A549 (cell line): ENCODE results near the gene CPLANE2. TPM values are rescaled to one million over a fixed set of nuclear protein-coding genes. Genes with fewer than 3 reads are reported as not detected.

ENCODE experiments used
- ATAC-seq, 2 experiments: fragments of 200-7000 bp in 1 of 2; fragments of >200 bp in 1 of 2; cut with Nextera tagmentation in 1 of 2; cut with Tn5 transposase in 1 of 2; 3 replicates each; pipeline versions ENCODE4 v1.8.0 to v1.9.1; 2018 to 2020; ENCODE audit warnings: mild to moderate bottlenecking in 1 of 2, moderate library complexity in 1 of 2
- CTCF ChIA-PET: fragments of 300-600 bp; sonication (Branson Sonifier 250); formaldehyde crosslinking; extraction: SDS; loops from one replicate; lab custom pipeline; 2021; ENCODE audit warnings: antibody characterized with exemption, inconsistent platforms; lab: Yijun Ruan, JAX
- POLR2A ChIA-PET: fragments of 350-600 bp; formaldehyde crosslinking; extraction: SDS; loops from one replicate; lab custom pipeline; 2021; ENCODE audit warnings: antibody characterized with exemption, inconsistent platforms; lab: Yijun Ruan, JAX
- DNase-seq, 2 experiments: peaks; one replicate each; pipeline versions ENCODE4 v3.0.0 to v3.0.0-alpha.2; 2011 to 2016; ENCODE audit warnings: low read depth in 1 of 2, low spot score in 1 of 2
- FAIRE-seq: peaks from 2 replicates; lab custom pipeline; 2011; peaks lifted over from hg19 to GRCh38; lab: Jason Lieb, UNC
- H3K27ac ChIP-seq, 2 experiments: fragments of >200 bp; sonication (Bioruptor Twin); formaldehyde crosslinking; 3 replicates each; pipeline ENCODE4 v1.5.1; 2016 to 2017
- H3K4me1 ChIP-seq: fragments of >200 bp; sonication (Bioruptor Twin); formaldehyde crosslinking; 3 replicates; pipeline ENCODE4 v1.6.1; 2016
- H3K4me2 ChIP-seq: fragments of >200 bp; sonication (Bioruptor Twin); formaldehyde crosslinking; 3 replicates; pipeline ENCODE4 v1.6.1; 2016
- H3K4me3 ChIP-seq: fragments of >200 bp; sonication (Bioruptor Twin); formaldehyde crosslinking; 3 replicates; pipeline ENCODE4 v1.5.1; 2016
- H3K9me3 ChIP-seq: fragments of >200 bp; sonication (Bioruptor Twin); formaldehyde crosslinking; 3 replicates; pipeline ENCODE4 v1.6.1; 2016
- CHD2 ChIP-seq: fragments of 150-350 bp; IDR thresholded peaks from 2 replicates; pipeline ENCODE4 v1.6.1; 2014; ENCODE audit warnings: low read length; ENCODE audit not compliant: partially characterized antibody
- EHF ChIP-seq: fragments of 250-450 bp; sonication (Bioruptor Pico); IDR thresholded peaks from 2 replicates; pipeline ENCODE4 v1.5.0; 2020; ENCODE audit warnings: mild to moderate bottlenecking
- EHMT2 ChIP-seq: fragments of 200-600 bp; sonication (generic); IDR thresholded peaks from 2 replicates; pipeline ENCODE4 v1.6.1; 2016; ENCODE audit warnings: antibody characterized with exemption, low read depth, mild to moderate bottlenecking, moderate library complexity
- FOXS1 ChIP-seq: fragments of 250-450 bp; sonication (Bioruptor Pico); IDR thresholded peaks from 2 replicates; pipeline ENCODE4 v1.5.0; 2020; ENCODE audit warnings: mild to moderate bottlenecking, moderate library complexity
- HOXB5 ChIP-seq: fragments of 250-450 bp; sonication (Bioruptor Pico); IDR thresholded peaks from 2 replicates; pipeline ENCODE4 v1.5.0; 2020; ENCODE audit warnings: mild to moderate bottlenecking, moderate library complexity
- JUN ChIP-seq, 2 experiments: fragments of >200 bp; sonication (Bioruptor Twin); formaldehyde crosslinking; IDR thresholded peaks; 2 replicates in 1 of 2; 3 replicates in 1 of 2; pipeline ENCODE4 v1.6.1; 2016 to 2017
- JUNB ChIP-seq: fragments of >200 bp; sonication (Bioruptor Twin); formaldehyde crosslinking; IDR thresholded peaks from 2 replicates; pipeline ENCODE4 v1.6.1; 2016
- KDM1A ChIP-seq: fragments of 200-600 bp; sonication (generic); IDR thresholded peaks from 2 replicates; pipeline ENCODE4 v1.6.1; 2016; ENCODE audit warnings: low read depth, mild to moderate bottlenecking
- KDM5A ChIP-seq: fragments of 200-600 bp; sonication (generic); IDR thresholded peaks from 2 replicates; pipeline ENCODE4 v1.6.1; 2016; ENCODE audit warnings: antibody characterized with exemption, mild to moderate bottlenecking
- NPAS2 ChIP-seq: fragments of 250-450 bp; sonication (Bioruptor Pico); IDR thresholded peaks from 2 replicates; pipeline ENCODE4 v1.8.0; 2022; ENCODE audit warnings: mild to moderate bottlenecking, moderate library complexity, borderline replicate concordance
- NR3C1 ChIP-seq: fragments of >200 bp; sonication (Bioruptor Twin); formaldehyde crosslinking; IDR thresholded peaks from 3 replicates; pipeline ENCODE4 v1.6.1; 2017
- RAD21 ChIP-seq, 2 experiments: fragments of >200 bp in 1 of 2; sonication (Bioruptor Twin) in 1 of 2; formaldehyde crosslinking in 1 of 2; IDR thresholded peaks in 1 of 2; conservative IDR thresholded peaks in 1 of 2; 2 replicates in 1 of 2; 3 replicates in 1 of 2; pipeline ENCODE4 v1.6.1; 2012 to 2018; ENCODE audit warnings: inconsistent platforms in 1 of 2
- RCOR1 ChIP-seq: fragments of 150-350 bp; IDR thresholded peaks from 2 replicates; pipeline ENCODE4 v1.6.1; 2014; ENCODE audit warnings: antibody characterized with exemption, low read length, low read depth
- RNF2 ChIP-seq: fragments of 200-600 bp; sonication (generic); IDR thresholded peaks from 2 replicates; pipeline ENCODE4 v1.6.1; 2016; ENCODE audit warnings: low read depth, mild to moderate bottlenecking, antibody characterized with exemption, moderate library complexity, borderline replicate concordance
- SMC3 ChIP-seq: fragments of >200 bp; sonication (Bioruptor Twin); formaldehyde crosslinking; IDR thresholded peaks from 3 replicates; pipeline ENCODE4 v1.6.1; 2018; ENCODE audit warnings: inconsistent platforms
- SREBF2 ChIP-seq: fragments of 450-650 bp; IDR thresholded peaks from 2 replicates; pipeline ENCODE4 v1.6.1; 2014; ENCODE audit warnings: mild to moderate bottlenecking, moderate library complexity
- TFCP2L1 ChIP-seq: fragments of 250-450 bp; sonication (Bioruptor Pico); IDR thresholded peaks from 2 replicates; pipeline ENCODE4 v1.5.0; 2021; ENCODE audit warnings: mild to moderate bottlenecking
- WGBS: methylation state at CpG from one replicate; pipeline ENCODE4 v1.1.6; 2017; ENCODE audit errors: missing lambda C conversion rate; 5-methylcytosine and 5-hydroxymethylcytosine counted together
- polyA plus RNA-seq, 4 experiments: library from polyadenylated mRNA; depleted of rRNA in 3 of 4; stranded (reverse); fragments of >200 nt; fragmentation: RNase III in 1 of 4; extraction: RNeasy Plus Mini Kit Qiagen cat#74134 plus additional on column Dnase treatment in 1 of 4; gene quantifications; 2 replicates in 3 of 4; 3 replicates in 1 of 4; pipeline ENCODE4 v1.2.3, GENCODE V29; 2011 to 2017
- TF ChIP-seq, protein P1 (sequence below): fragments of >200 bp; sonication (Bioruptor Twin); formaldehyde crosslinking; IDR thresholded peaks from 3 replicates; pipeline ENCODE4 v1.5.1; 2016
- TF ChIP-seq, protein P2 (sequence below): fragments of 250-450 bp; sonication (Bioruptor Pico); IDR thresholded peaks from 2 replicates; pipeline ENCODE4 v1.5.0; 2021; ENCODE audit warnings: mild to moderate bottlenecking, moderate library complexity, borderline replicate concordance
- TF ChIP-seq, protein P3 (sequence below): fragments of 450-650 bp; IDR thresholded peaks from 2 replicates; pipeline ENCODE4 v1.6.1; 2014; ENCODE audit warnings: antibody characterized with exemption

CPLANE2 gene
- polyA plus RNA-seq, 2 of the 4 experiments (the other 2 are of a cell fraction), result 2.4 to 3.7 TPM

DNA sequence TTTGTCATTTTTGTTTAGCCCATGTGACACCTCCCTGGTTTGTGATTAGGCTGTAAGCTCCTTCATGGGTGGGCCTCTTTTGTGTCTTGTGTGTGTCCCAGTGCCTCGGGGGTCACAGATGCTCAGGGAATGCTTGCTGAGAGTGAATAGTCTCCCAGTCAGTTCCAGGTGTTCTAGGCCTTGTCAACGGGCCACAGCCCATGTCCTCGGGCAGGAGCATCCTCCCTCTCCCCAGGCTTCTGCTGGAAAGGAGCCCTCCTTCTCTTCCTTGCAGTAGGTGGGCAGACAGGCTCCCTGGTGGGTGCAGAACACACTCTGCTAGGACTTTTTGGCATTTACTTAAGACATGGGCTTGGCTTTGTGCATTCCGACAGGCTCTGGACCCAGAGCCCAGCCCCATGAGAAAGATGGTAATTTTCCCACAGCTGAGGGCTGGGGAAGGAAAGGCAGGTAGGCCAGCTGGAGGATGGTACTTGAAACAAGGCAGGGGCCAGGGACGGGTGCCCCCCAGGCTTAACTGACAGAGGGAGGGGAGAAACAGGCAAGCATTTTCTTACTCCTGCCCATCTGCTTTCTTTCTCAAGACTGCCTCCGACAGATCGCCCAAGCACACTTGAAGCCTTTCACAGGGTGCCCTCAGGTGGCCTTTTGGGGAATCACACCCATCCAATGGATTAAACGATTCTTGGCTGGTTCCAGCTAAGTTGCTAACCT, 7.1 kb upstream of the CPLANE2 start:
- no peak for FAIRE-seq
- Histone ChIP-seq H3K4me2 (no peak overlapping the region), H3K4me1 (peaks cover 16% of the 10 kb centered on the region; the same call in 2 of the 3 replicates), H3K27ac (peak overlapping the region in 1 of 2 experiments; percentile 27; a peak in 3 of 6 replicates), H3K9me3 (no peaks in the 10 kb centered on the region), H3K4me3 (no peak overlapping the region)
- peak; percentile 73 to 79 for DNase-seq
- CTCF ChIA-PET, result interaction anchor here (0.6 to 5.4 kb wide), 43 partner anchors 10 to 253 kb away, joined by 3 to 107 read pairs (median 4); partner anchors contain the start of genes ARHGEF19 and FAM131C
- TF ChIP-seq SREBF2 (no peak), NR3C1 (no peak), SMC3 (peak; percentile 80), RAD21 (conservative IDR thresholded peaks at IDR 0.05 in 1 of 2, IDR thresholded peaks at IDR 0.05 in 1 of 2) (peak; percentile 83 to 90)
- TF ChIP-seq, protein P1, sequence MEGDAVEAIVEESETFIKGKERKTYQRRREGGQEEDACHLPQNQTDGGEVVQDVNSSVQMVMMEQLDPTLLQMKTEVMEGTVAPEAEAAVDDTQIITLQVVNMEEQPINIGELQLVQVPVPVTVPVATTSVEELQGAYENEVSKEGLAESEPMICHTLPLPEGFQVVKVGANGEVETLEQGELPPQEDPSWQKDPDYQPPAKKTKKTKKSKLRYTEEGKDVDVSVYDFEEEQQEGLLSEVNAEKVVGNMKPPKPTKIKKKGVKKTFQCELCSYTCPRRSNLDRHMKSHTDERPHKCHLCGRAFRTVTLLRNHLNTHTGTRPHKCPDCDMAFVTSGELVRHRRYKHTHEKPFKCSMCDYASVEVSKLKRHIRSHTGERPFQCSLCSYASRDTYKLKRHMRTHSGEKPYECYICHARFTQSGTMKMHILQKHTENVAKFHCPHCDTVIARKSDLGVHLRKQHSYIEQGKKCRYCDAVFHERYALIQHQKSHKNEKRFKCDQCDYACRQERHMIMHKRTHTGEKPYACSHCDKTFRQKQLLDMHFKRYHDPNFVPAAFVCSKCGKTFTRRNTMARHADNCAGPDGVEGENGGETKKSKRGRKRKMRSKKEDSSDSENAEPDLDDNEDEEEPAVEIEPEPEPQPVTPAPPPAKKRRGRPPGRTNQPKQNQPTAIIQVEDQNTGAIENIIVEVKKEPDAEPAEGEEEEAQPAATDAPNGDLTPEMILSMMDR, result peak; percentile 76
- 20% methylated on average over 5 of the region's 8 CpGs for WGBS
- ATAC-seq, result peak; percentile 84 to 87
- POLR2A ChIA-PET, result interaction anchor here (1.1 to 2.0 kb wide), 2 partner anchors 37 to 90 kb away, joined by 6 read pairs; no protein-coding TSS in a partner anchor

DNA sequence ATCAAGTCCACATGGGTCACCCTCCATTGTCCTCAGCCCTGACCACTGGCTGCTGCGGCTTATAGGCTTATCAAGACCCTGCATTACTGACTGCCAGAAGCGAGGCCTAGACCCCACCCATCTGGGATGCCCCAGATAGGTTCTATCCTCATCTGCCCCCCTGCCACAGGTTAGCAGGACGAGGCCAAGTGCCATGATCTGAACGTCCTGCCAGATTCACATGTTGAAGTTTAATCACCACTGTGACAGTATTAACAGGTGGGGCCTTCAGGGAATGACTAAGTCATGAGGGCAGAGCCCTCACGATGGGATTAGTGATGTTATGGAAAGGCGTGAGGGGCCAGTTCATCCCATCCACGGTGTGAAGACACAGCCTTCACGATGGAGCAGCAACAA, 6.2 kb upstream of the CPLANE2 start:
- no peaks in the 10 kb centered on the region for H3K9me3 ChIP-seq
- peaks cover 7% of the 10 kb centered on the region; the same call in 2 of the 3 replicates for H3K4me1 ChIP-seq
- DNase-seq, result no peak
- no peak for TF ChIP-seq EHMT2
- no peak for TF ChIP-seq RNF2
- ChIA-PET POLR2A (interaction anchor here (2.0 kb wide), 1 partner anchor 36 kb away, joined by 6 read pairs; no protein-coding TSS in a partner anchor), CTCF (interaction anchor here (0.6 to 5.4 kb wide), 20 partner anchors 10 to 235 kb away, joined by 3 to 107 read pairs (median 5); partner anchors contain the start of gene FAM131C)
- no peak for ATAC-seq
- FAIRE-seq, result no peak
- no peak overlapping the region for H3K4me2 ChIP-seq
- no peak overlapping the region for H3K27ac ChIP-seq
- no peak overlapping the region for H3K4me3 ChIP-seq
- whole genome bisulfite sequencing, result 69% methylated on average over 8 of the region's 8 CpGs

DNA sequence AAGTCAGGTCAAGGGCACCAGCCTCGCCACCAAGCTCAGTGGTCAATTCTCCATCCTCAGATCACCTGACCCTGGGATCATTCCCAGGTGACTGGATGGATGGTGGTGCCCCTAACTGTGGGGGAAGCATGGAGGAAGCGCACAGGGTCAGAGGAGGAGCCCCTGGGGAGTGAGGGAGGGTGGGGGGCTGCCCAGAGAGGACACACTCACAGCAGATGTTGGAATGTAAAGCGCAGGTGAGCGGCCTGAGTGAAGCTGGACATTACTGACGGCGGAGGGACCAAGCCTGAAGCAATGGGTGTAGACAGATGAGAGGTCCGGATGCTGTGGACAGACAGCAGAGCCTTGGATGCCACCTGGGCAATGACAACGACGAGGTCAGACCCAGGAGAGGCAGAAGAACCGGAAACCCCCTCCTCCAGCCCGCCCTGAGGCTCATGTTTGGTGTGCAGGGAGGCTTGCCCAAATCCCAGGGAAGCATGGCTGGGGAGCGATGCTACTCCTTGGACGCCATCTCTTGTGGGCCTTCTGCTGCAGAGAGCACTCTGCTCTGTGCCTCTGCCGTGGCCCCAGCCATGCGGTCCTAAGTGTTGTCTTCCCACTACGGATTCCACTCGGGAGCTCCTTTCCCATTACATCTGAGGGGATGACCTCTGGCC, 5.7 kb upstream of the CPLANE2 start:
- H3K4me2 ChIP-seq, result no peak overlapping the region
- no peak overlapping the region for H3K27ac ChIP-seq
- ATAC-seq (no peak), DNase-seq (no peak)
- 90% methylated on average over 17 of the region's 17 CpGs for WGBS
- TF ChIP-seq JUNB, result no peak
- no peak for TF ChIP-seq RNF2
- no peak for TF ChIP-seq KDM1A
- no peak for TF ChIP-seq HOXB5 (CRISPR knock-in tag)
- no peak for TF ChIP-seq CHD2
- no peak for TF ChIP-seq EHMT2
- TF ChIP-seq, all 56 proteins: peak for 0
- CTCF ChIA-PET, result interaction anchor here (0.6 to 5.4 kb wide), 9 partner anchors 21 to 176 kb away, joined by 3 to 107 read pairs (median 5); partner anchors contain the start of gene FAM131C
- H3K9me3 ChIP-seq, result no peaks in the 10 kb centered on the region
- peaks cover 7% of the 10 kb centered on the region for H3K4me1 ChIP-seq
- no peak for FAIRE-seq
- POLR2A ChIA-PET, result interaction anchor here (2.0 kb wide), 1 partner anchor 36 kb away, joined by 6 read pairs; no protein-coding TSS in a partner anchor
- H3K4me3 ChIP-seq, result no peak overlapping the region

DNA sequence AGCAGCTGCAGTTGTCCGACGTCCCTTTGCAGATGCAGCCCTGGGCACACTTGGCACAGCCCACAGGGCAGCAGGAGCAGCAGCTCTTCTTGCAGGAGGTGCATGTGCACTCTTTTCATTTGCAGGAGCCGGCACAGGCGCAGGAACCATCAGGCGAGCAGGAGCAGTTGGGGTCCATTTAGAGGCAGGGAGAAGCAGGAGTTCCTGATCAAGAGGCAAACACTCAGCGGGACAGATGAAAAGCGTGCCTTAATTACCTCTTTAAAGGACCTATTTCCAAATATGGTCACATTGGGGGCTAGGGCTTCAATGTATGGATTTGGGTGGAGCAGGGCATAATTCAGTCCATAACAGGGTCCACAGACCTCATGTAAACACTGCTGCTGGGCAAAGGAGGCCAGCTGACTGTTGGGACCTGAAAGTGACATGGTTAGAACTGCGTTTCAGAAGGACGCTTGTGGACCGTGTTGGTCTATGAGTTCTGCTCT, 4.3 kb upstream of the CPLANE2 start:
- no peak for FAIRE-seq
- ChIA-PET POLR2A (no interaction called here), CTCF (interaction anchor here (5.1 to 5.4 kb wide), 2 partner anchors 36 to 162 kb away, joined by 31 to 107 read pairs; no protein-coding TSS in a partner anchor)
- Histone ChIP-seq H3K4me1 (peaks cover 13% of the 10 kb centered on the region), H3K4me2 (no peak overlapping the region), H3K27ac (no peak overlapping the region), H3K4me3 (no peak overlapping the region), H3K9me3 (no peaks in the 10 kb centered on the region)
- no peak for DNase-seq
- WGBS, result 87% methylated on average over 10 of the region's 10 CpGs
- ATAC-seq, result no peak
- TF ChIP-seq, protein P2, sequence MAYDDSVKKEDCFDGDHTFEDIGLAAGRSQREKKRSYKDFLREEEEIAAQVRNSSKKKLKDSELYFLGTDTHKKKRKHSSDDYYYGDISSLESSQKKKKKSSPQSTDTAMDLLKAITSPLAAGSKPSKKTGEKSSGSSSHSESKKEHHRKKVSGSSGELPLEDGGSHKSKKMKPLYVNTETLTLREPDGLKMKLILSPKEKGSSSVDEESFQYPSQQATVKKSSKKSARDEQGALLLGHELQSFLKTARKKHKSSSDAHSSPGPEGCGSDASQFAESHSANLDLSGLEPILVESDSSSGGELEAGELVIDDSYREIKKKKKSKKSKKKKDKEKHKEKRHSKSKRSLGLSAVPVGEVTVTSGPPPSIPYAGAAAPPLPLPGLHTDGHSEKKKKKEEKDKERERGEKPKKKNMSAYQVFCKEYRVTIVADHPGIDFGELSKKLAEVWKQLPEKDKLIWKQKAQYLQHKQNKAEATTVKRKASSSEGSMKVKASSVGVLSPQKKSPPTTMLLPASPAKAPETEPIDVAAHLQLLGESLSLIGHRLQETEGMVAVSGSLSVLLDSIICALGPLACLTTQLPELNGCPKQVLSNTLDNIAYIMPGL (CRISPR knock-in tag), result no peak
- TF ChIP-seq HOXB5 (CRISPR knock-in tag) (no peak), KDM5A (no peak), NPAS2 (CRISPR knock-in tag) (no peak), RCOR1 (no peak), EHF (CRISPR knock-in tag) (no peak), JUN (IDR thresholded peaks at IDR 0.05) (no peak), SREBF2 (no peak), RAD21 (conservative IDR thresholded peaks at IDR 0.05 in 1 of 2, IDR thresholded peaks at IDR 0.05 in 1 of 2) (no peak), FOXS1 (CRISPR knock-in tag) (no peak), SMC3 (no peak), TFCP2L1 (CRISPR knock-in tag) (no peak)
- TF ChIP-seq, protein P3, sequence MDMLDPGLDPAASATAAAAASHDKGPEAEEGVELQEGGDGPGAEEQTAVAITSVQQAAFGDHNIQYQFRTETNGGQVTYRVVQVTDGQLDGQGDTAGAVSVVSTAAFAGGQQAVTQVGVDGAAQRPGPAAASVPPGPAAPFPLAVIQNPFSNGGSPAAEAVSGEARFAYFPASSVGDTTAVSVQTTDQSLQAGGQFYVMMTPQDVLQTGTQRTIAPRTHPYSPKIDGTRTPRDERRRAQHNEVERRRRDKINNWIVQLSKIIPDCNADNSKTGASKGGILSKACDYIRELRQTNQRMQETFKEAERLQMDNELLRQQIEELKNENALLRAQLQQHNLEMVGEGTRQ, result no peak
